Esophagus muscularis mucosa (tissue), 4 donors: ENCODE measurements around the gene BHMT2.

Source experiments
- CTCF ChIP-seq, 3 experiments: fragments of 200-600 bp in 2 of 3; fragments of 450-650 bp in 1 of 3; sonication (generic) in 2 of 3; IDR thresholded peaks; one replicate each; pipeline ENCODE4 v1.5.1; 2017 to 2019; ENCODE audit warnings: antibody characterized with exemption in 3 of 3, mild to moderate bottlenecking in 2 of 3, moderate library complexity in 1 of 3
- EP300 ChIP-seq: sonication (generic); formaldehyde crosslinking; IDR thresholded peaks from one replicate; pipeline ENCODE4 v1.6.1; 2017; ENCODE audit warnings: antibody characterized with exemption
- POLR2A ChIP-seq: fragments of 450-650 bp; IDR thresholded peaks from one replicate; pipeline ENCODE4 v1.6.1; 2017; ENCODE audit warnings: antibody characterized with exemption, moderate library complexity, mild to moderate bottlenecking, low read depth
- POLR2AphosphoS5 ChIP-seq, 2 donors: sonication (generic); formaldehyde crosslinking; IDR thresholded peaks; one replicate each; pipeline ENCODE4 v1.6.1; 2017; ENCODE audit warnings: antibody characterized with exemption in 2 of 2

GRCh38 chr5:79105868-79106267, 36.3 kb downstream of the BHMT2 start:
- no peak for TF ChIP-seq EP300
- TF ChIP-seq CTCF (IDR thresholded peaks at IDR 0.05) = no peak
- TF ChIP-seq POLR2A = no peak
- no peak for TF ChIP-seq POLR2AphosphoS5 (IDR thresholded peaks at IDR 0.05)
